SK-N-DZ (cell line): Measurements from ENCODE around the gene CDK18.

Experiments
- DNase-seq: peaks from one replicate; pipeline ENCODE4 v3.0.0-alpha.2; 2015; ENCODE audit warnings: low spot score

CDK18 gene

GRCh38 chr1:205523261-205523890 lies 18.9 kb downstream of the CDK18 start:
- DNase-seq = no peak

GRCh38 chr1:205523891-205524793 lies 19.7 kb downstream of the CDK18 start:
- peak; percentile 67 for DNase-seq

- no peak for DNase-seq
Observed at GRCh38 chr1:205524794-205525101, 20.3 kb downstream of the CDK18 start.

- DNase-seq = no peak
Observed at GRCh38 chr1:205525495-205526285, 21.2 kb downstream of the CDK18 start.

- no peak for DNase-seq
Observed at GRCh38 chr1:205526431-205526830, 22.0 kb downstream of the CDK18 start.

GRCh38 chr1:205527931-205528330 lies 23.5 kb downstream of the CDK18 start:
- DNase-seq = no peak

- no peak for DNase-seq
Observed at GRCh38 chr1:205528446-205528886, 24.0 kb downstream of the CDK18 start.

- DNase-seq = peak; percentile 75
Observed at GRCh38 chr1:205528887-205529825, 24.7 kb downstream of the CDK18 start.

GRCh38 chr1:205530116-205530515 lies 25.6 kb downstream of the CDK18 start:
- no peak for DNase-seq

GRCh38 chr1:205531191-205532025 lies 26.9 kb downstream of the CDK18 start:
- DNase-seq = no peak

- DNase-seq = no peak
Observed at GRCh38 chr1:205532026-205532898, 27.8 kb downstream of the CDK18 start.

GRCh38 chr1:205532996-205533735 lies 28.7 kb downstream of the CDK18 start:
- no peak for DNase-seq

- no peak for DNase-seq
Observed at GRCh38 chr1:205533748-205534443, 29.4 kb downstream of the CDK18 start.

- DNase-seq = no peak
Observed at GRCh38 chr1:205534444-205534985, 30.0 kb downstream of the CDK18 start.

GRCh38 chr1:205535096-205535495 lies 30.6 kb downstream of the CDK18 start:
- no peak for DNase-seq

- DNase-seq = no peak
Observed at GRCh38 chr1:205535866-205536758, 31.6 kb downstream of the CDK18 start.
